Activated T-cell treated with anti-CD3 and anti-CD28 coated beads for 4 hours (primary cell): Measurements from ENCODE around the gene CRISPLD2.

ENCODE experiments used
- DNase-seq: peaks from one replicate; pipeline ENCODE4 v3.0.0-alpha.2; 2020

CRISPLD2 gene, protein sequence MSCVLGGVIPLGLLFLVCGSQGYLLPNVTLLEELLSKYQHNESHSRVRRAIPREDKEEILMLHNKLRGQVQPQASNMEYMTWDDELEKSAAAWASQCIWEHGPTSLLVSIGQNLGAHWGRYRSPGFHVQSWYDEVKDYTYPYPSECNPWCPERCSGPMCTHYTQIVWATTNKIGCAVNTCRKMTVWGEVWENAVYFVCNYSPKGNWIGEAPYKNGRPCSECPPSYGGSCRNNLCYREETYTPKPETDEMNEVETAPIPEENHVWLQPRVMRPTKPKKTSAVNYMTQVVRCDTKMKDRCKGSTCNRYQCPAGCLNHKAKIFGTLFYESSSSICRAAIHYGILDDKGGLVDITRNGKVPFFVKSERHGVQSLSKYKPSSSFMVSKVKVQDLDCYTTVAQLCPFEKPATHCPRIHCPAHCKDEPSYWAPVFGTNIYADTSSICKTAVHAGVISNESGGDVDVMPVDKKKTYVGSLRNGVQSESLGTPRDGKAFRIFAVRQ

DNA sequence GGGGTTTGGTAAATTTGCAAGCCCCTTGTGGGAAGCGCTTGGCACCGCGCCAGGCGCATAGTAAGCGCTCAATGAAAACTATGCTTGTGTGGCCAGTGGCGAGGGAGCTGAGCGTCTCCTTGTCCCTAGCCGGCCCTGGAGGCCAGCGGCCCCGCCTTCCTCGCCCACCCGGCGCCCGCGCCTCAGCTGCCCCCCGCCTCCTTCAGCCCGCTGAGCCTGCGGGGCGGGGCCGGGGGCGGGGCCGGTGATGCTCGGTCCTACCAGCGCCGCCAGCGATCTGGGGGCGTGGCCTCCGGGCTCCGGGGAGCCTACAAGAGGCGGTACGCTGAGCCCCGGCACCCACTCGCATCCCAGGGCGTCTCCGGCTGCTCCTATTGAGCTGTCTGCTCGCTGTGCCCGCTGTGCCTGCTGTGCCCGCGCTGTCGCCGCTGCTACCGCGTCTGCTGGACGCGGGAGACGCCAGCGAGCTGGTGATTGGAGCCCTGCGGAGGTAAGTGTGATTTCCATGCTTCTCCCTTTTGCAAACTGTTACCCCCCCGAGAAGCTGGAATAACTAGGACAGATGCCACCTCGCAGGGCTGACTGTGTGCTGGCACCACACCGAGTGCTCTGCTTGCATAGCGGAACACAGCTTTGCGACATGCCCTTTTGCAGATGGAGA lies at the start of gene CRISPLD2:
Gene CRISPLD2 (plus strand): TSS at position 342 of the 661 bp plus-strand sequence. CDS start 18,511 bp downstream, outside the sequence.
- DNase-seq = peak; percentile 75

DNA sequence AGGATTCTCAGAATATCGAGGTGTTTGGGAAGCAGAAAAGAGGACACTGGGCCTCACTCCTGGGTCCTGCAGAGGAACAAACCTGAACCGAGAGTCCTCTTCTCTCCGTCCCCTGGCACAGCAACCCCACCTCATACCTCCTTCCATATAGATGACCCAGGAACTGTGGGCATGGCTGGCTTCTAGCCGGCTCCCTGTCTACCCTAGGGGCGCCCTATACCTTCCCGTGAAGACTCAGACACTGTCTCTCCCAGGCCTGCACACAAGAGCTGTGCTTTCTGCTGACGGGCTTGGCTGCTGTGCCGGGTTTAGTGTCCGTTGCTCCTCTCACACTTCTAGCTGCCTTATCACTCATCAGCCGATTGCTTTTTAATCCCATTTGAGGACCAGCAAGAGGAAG lies 46.5 kb upstream of the CRISPLD2 start:
- DNase-seq = no peak

DNA sequence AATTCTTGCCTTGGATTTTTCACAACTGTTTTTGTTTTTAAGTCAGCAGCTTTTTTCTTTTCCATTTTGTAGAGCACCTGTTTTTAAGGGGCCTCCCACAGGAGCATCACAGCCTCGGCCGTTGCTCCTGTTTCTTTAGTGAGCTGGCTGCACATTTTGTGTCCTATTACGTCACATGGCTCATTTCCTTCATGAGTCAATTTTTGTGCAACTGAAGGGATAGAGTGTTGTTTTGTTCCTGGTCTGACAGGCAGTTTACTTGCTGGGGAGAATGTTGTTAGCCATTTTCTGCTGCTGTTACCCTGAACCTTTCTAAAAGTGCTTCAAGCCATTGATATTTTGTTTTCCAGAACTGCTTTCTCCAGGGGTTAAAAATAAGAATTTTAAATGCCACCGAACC lies 45.0 kb upstream of the CRISPLD2 start:
- no peak for DNase-seq

DNA sequence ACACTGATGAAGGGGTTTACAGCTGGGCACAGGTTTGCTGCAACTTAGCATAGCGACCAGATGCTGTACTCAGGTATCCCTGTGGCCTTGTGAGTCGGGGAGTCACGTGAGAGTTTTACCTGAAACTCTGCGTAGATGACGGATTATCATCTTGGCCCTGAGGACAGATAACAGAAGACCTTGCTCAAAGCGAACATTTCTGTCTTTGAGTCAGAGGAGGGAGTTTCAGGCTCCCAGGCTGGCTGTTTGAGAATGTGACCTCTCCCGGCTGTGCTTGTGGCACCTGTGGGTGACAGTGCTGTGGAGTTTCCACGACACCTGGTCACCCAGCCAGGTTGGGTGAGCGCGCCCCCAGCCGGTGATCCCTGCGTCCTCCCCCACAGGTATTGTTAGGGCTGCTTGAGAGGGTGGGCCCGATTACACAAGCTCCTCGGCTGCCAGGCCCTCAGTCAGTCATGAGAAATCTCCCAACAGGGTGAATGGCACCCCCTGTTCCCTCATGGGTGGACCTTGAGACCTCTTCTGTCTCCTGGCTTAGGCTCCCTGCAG lies 44.4 kb upstream of the CRISPLD2 start:
- DNase-seq = no peak

DNA sequence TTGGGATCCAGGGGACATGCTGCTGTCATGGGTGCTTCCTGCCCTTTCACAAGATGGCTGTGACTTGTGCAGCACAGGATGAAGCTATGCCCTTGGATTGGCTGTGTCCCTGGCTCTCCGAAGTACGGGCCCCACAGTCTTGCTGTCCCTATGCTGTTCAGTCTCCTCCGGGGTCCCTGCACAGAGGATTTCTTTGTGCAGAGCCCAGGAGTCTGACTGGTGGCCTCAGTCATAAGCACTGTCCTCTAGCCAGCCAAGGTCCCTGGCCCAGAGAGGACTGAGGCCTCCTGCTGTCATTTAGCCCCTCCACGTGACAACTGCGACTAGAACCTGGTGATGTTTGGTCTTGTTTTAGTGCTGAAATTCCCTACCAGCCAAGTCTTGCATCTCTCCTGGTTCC lies 42.4 kb upstream of the CRISPLD2 start:
- no peak for DNase-seq

DNA sequence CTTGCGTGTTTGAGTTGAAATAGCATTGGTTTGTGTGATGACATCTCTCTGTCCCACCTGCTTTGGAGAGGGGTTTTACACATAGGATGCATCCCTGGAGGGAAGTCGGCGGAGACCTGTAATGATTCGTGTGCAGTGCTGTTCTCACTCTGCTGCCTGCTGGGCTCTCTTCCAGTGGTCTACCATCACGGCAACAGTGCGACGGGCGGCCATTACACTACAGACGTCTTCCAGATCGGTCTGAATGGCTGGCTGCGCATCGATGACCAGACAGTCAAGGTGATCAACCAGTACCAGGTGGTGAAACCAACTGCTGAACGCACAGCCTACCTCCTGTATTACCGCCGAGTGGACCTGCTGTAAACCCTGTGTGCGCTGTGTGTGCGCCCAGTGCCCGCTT lies 41.1 kb upstream of the CRISPLD2 start:
- DNase-seq = no peak

DNA sequence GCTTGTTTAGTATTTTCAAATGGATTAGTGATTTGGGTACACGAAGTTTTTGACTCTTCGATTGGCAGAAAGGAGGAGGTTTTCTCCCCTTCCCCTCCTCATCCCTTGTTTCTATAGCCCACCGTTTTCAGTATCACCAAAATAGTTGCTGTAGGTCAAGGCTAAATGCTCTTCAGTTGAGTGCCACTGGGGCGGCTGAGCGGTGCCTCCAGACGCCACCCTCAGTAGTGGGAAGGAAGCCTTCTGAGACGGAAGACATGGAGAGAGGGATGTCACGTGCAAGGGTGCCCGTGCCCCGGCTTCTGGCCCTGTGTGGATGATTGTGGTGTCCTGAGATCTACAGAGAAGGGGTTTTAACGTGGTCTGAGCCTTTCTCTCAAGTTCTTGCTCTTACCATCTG lies 39.7 kb upstream of the CRISPLD2 start:
- no peak for DNase-seq

DNA sequence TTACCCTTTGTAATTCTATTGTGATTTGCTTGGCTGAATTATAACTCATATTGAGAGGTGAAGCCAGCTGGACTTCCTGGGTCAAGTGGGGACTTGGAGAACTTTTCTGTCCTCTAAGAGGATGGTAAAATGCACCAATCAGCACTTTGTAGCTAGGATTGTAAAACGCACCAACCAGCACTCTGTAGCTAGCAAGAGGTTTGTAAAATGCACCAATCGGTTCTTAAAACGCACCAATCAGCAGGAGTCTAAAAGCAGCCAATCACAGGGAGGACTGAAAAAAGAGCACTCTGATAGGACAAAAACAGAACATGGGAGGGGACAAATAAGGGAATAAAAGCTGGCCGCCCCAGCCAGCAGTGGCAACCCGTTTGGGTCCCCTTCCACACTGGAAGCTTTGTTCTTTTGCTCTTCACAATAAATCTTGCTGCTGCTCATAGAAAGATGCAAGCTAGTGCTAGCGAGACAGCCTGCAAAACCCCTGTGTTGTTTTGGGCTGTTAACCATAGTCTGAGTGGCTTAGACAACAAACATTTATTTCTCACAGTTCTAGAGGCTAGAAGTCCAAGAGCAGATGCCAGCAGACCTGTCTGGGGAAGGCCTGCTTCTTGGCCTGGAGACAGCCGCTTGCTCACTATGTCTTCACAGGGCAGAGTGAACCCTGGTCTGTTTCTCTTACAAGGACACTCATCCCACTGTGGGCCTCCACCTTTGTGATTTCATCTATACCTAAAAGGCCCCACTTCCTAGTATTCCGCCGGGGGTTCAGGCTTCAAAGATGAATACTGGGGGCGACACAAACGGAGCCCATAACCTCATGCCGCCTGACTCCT lies 39.0 kb upstream of the CRISPLD2 start:
- no peak for DNase-seq

DNA sequence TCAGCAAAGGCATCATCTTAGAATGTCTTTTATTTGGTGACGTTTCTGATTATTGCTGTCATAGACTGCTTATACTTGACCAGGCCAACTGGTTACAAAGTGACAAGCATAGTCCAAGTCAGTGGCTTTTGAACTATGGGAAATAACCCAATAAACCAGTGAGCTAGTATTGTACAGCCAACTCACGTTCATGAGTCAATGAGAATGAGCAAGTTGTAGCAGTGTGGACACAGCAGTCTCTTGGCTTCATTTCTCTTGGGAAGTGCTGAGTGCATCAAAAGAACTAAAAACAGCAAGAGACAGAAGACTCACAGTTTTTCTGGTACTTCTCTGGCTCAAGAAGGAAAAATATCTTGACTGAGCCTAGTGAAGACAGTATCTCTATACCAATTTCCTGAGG lies 36.9 kb upstream of the CRISPLD2 start:
- no peak for DNase-seq

DNA sequence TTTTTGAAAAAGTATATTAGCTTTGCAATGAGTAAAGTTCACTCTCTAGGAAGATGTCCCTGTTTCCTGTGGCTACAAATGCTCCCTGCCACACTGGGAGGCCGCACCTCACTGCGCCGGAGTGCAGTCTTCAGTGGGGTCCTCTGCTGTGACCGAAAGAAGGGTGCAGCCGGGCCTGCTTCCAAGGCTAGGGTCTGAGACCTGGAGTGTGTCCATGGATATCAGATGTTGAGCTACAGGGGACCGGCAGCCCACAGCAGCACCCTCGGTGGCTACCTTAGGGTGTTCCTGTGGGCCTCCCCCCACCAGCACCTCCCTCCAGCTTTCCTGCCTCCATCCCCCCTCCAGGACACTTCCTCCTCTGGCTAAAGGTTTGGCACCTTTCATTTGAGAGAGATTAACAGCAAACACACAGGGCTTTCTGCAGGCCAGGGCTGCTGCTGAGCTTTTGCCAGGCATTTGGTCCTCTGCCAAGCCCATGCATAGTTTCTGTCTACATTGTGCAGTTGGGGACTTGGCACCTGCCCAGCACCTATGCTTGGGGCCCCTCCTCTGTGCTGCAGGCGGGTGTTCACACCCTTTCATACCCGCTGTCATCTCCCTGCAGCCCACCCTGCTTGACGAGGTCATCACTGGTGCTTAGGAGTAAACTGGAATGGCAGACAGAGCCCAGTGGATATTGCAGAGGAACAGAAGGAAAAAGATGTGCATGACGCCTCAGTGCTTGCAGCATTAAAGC lies 33.8 kb upstream of the CRISPLD2 start:
- DNase-seq = no peak

DNA sequence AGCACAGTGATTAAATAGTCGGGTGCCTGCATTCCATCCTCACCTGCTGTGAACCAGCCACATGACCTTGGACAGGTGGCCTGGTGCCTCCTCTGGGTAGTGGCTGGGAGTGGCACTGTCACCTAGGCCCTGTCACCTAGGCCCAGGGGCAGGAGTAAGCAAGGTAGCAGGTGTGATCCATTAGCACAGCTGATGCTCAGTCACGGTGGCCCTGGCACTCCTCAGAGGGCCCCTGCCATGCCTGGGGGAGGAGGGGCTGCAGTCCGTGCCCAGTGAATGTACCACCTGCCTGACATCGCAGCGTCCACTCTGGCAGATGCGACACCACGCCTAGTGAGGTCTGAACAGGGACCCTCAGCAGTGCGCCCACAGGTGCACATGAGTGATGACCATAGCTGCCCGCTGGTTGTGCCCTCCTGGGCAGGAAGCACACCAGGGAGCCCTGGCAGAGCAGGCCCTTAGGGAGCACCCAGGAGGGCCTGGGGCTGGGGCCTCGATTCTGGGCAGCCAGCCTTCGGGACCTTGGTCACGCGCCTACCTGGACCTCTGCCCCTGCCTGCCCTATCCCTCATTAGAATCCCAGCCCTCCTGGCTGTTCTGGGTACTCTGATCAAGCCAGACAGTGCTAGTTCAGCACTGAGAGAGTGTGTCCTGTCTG lies 33.1 kb upstream of the CRISPLD2 start:
- no peak for DNase-seq

DNA sequence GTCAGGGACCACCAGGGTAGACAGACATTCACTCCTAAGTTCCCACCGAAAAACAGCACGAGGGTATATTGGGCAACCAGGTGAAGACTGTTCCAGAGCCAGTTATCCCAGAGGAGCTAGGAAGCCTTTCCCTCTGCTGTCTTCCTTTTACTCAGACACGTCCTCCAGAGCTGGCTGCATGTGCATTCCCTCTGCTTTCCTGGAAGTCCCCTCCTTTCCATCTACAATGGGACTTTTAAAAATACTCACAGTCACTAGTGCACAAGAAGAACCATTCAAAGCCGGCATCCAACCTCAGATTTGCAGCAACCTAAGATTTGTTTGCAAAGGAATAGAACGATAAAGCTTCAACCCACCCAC lies 32.5 kb upstream of the CRISPLD2 start:
- DNase-seq = no peak

DNA sequence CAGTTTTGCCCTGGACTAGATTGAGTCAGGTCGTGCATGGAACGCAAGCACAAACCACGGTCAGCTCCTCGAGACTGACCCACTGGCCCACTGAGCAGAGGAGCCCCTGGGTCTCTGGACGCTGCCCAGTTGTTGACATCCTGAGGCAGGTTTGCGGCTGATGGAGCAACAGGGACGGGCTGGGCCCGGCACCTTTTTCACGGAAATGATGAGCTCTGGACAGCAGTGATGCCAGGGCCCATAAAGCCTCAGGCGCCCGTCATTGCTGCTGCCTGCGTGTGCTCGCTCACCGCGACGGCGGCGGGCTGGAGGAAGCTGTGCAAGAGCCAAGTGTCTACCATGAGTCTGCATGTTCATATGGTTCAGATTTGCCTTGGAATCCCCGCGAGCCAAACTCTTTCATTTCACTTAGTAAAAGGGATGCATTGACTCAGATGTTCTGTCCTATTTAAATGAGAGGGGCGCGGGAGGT lies 30.8 kb upstream of the CRISPLD2 start:
- no peak for DNase-seq

DNA sequence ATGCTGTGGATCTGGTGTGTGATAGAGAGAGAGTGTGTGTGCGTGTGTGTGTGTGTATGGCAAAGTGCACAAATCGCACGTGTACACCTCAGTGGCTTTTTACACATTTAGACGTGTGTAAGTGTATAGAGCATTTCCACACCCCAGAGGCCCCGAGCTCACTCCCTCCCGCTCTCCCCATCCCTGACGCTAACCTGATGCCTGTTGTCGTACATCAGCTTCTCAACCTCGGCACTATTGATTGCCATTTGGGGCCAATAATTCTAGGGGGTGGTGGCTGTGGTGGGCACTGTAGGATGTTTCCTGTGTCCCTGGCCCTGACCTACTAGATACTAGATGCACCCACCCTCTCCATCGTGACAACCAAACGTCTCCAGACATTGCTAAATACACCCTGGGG lies 30.4 kb upstream of the CRISPLD2 start:
- DNase-seq = no peak

DNA sequence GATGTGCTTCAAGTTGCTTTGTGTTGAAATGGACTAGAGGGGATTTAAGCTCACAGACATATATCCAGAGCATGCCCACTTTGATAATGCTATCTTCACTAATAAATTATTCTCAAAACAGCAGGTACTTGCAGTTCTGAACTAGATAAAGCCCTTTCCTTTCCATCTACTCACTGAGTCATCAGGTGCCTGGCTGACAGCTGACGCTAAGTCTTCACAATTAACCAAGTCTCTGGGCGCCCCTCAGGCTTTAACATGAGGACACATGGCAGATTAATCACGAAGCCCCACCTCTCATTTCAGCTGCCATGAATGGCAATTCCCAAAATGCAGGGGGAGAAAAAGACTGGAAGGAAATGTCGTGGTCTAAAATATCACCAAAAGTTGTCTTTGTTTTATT lies 29.5 kb upstream of the CRISPLD2 start:
- DNase-seq = no peak

DNA sequence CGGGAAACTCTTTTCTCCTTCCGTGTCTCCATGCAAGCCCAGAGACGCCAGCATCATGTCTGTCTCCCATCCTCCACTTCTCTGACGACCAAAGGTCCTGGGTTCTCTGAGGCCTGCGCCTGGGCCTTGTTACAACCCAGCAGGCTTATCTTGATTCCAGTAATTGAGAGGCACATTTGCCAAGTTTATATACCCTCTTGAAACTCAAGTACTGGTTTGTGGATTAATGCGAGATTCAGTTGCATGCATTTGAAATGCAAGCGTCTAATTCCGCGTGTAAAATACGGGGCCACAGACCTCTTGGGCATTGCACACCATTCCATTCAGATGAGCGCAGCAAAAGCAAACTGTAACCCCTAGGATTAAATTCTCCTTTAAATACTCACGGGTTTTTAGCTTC lies 28.7 kb upstream of the CRISPLD2 start:
- DNase-seq = no peak

DNA sequence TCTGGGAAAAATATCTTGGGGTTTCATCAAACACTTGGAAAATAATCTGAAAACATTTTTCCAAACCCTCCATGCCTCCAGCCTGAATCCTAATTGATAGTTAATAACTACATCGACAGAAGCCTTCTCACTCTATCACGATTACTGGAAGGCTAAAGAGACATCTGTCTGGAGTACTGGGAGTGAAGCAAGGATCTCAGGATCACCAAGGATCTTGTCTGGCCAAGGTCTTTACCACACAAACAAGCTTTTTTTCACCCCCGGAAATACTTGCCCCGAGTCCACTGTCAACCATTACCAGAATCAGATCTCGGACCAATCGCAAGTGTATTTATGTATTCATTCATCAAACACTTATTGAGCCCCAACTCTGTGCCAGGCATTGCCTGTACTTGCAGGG lies 28.3 kb upstream of the CRISPLD2 start:
- no peak for DNase-seq

DNA sequence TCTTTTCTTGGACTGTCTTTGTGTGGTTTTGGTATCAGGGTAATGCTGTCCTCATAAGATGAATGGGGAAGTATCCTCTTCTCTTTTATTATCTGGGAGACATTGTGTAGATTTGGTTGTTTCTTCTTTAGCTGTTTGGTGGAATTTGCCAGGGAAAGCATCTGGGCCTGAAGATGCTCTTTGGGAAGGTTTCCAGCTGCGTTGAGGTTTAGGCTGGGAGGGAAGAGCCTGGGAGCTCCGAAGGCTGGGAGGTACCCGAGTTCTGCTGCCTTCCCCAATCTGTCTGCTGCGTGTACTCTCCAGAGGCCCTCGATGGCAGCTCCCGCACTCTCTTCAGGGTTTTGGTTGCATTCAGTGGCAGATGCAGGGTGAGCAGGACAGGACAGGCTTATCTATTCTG lies 25.6 kb upstream of the CRISPLD2 start:
- no peak for DNase-seq

DNA sequence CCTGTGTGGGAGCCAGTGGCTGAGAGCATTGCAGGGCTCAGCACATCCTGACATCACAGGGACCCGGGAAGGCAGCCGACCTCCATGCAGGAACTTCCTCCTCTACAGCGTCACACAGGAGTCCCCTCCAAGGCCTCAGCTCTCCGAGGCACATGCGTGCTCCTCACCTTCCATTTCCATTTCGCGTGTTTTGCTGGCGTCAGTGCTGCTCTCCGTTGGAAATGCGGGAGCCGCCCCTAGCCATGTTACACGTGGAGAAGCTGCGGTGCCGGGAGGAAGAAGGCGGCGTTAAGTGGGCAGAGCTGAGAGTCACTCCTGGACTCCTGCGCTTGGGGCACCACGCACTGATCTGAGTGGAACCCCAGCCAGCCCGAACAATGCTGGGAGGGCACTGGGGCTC lies 25.2 kb upstream of the CRISPLD2 start:
- DNase-seq = no peak

DNA sequence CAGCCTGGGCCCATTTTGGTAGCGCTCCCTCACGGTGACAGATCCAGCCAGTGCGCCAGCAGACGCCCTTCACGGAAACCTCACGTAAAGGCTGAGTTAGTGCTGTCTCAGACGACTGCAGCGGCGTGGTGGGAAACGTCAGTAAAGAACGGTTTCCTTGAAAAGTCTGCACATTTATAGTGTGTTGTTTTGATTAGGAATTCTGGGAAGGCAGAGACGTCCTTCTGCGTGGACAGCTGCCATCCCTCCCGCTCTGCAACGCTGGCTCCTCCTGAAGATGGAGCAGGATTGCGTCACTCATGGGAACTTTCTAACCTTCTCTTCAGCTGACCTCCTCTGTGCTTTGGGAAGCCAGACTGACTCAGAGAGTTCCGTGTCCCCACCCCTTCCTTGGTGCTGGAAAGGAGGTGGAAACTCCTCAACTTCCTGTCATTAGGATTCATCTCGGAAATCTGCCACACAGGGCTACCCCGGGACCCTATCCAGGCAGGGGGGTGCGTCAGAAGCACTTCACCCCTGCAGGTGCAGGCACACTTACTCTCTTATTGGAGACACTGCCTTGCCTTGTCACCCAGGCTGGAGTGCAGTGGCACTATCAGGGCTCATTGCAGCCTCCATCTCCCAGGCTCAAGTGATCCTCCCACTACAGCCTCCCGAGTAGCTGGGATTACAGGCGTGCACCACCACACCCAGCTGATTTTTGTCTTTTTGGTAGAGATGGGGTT lies 24.3 kb upstream of the CRISPLD2 start:
- DNase-seq = no peak
